DMS153 treated with DMSO at 0.1 percent for 48 hours (cell line): ENCODE measurements around the gene TATDN2.
"Not testable (repeated sequence)": the region's sequence is repeated elsewhere in the genome, so short reads cannot be mapped to it uniquely, and the experiment has no call there.

Experiments used
- DNase-seq: peaks from one replicate; lab custom pipeline; 2025; ENCODE audit not compliant: unreplicated experiment; lab: John Stamatoyannopoulos, UW

Gene TATDN2

GRCh38 chr3:10289787-10290355, 41.6 kb downstream of the TATDN2 start:
- DNase-seq = no peak

GRCh38 chr3:10290481-10291176, 42.4 kb downstream of the TATDN2 start:
- DNase-seq = no peak

- DNase-seq = no peak
Observed at GRCh38 chr3:10291641-10292040, 43.4 kb downstream of the TATDN2 start.

- DNase-seq = no peak
Observed at GRCh38 chr3:10292505-10293419, 44.5 kb downstream of the TATDN2 start, which contains the start of gene GHRL. Gene GHRL, minus strand, starts transcription at chr3:10292947. Its CDS starts 2,767 bp downstream, at chr3:10290180.

DNA sequence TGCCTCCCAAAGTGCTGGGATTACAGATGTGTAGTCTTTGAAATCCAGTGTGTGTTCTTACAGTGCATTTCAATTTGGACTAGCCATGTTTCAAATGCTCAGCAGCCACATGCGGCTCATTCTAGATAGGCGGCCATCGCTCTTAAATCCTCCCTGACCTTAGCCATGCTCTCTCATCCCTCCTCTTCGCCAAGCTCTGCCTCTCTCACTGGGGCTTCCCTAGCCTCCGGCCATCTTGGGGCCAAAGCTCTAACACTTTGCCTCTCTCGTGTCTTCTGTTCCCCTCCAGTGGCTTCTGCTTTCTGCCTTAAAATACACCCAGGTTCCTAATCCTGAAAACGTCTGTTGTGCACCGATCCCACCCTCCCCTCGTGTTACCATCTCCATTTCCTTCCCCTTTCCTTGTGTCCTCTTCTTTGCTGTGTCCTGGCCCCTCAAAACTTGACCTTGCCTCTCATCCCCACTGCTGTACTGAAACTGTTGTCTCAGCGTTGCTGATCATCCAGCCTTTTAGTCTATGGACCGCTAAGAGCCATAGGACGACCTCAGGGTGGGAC, 45.8 kb downstream of the TATDN2 start:
- DNase-seq = no peak

DNA sequence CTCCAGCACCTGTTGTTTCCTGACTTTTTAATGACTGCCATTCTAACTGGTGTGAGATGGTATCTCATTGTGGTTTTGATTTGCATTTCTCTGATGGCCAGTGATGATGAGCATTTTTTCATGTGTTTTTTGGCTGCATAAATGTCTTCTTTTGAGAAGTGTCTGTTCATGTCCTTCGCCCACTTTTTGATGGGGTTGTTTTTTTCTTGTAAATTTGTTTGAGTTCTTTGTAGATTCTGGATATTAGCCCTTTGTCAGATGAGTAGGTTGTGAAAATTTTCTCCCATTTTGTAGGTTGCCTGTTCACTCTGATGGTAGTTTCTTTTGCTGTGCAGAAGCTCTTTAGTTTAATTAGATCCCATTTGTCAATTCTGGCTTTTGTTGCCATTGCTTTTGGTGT, 49.8 kb downstream of the TATDN2 start:
- DNase-seq = not testable (repeated sequence)

- DNase-seq = no peak
Observed at GRCh38 chr3:10299175-10299574, 50.9 kb downstream of the TATDN2 start.

DNA sequence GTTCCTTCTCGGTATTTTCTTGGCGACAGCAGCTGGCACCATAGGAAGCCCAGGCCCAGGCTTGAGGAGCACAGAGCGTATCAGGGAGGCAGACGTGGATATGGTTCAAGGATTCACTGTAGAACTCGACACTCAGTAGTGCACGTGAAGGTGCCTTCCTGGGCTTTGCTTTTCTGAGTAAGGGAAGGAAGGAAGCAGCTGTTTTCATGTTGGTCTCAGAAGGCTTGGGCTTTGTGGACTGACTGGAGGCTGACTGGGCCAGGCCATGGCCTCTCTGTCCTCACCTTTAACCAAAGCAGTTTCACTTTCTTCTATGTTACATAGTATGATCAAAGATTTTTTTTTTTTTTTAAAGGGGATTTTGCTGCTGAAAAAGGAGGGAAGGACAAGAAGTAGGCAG, 51.4 kb downstream of the TATDN2 start:
- no peak for DNase-seq

GRCh38 chr3:10300087-10300486, 51.8 kb downstream of the TATDN2 start:
- no peak for DNase-seq

DNA sequence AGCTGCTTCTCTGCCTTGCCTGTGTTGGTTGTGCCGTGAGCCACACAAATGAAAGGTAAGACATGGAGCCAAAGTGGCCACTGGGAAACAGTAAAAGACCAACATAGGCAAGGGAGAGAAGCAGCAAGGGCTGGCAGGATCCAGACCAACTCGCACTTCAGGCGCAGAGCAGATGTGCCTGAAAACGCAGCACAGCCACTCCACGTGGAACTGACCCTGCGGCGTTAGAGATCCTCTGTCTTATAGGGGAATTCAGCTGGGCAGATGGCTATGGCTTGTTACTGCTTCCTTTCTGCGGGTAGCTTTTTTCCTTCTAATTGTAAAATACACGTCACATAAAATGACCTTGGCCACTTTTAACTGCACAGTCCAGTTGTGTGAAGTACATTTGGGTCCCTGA, 54.8 kb downstream of the TATDN2 start:
- no peak for DNase-seq

DNA sequence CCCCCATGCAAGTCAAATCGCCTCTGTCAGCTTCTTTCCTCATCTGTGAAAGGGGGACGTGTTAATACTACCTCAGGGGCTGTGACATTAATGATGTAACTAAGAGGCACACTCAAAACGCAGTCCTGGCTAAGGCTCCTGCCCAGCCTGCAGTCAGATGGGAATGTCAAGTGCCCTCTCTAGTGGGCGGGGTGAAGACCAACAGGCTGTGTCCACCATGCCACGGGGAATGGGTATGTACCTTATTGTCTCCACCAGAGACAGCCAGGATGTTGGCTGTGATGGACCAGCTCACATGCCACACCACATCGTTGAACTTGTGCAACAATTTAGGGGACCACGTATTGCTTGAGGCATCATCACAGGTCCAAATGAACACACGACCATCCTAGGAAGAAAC, 55.5 kb downstream of the TATDN2 start:
- no peak for DNase-seq

- no peak for DNase-seq
Observed at GRCh38 chr3:10304905-10305304, 56.6 kb downstream of the TATDN2 start.

DNA sequence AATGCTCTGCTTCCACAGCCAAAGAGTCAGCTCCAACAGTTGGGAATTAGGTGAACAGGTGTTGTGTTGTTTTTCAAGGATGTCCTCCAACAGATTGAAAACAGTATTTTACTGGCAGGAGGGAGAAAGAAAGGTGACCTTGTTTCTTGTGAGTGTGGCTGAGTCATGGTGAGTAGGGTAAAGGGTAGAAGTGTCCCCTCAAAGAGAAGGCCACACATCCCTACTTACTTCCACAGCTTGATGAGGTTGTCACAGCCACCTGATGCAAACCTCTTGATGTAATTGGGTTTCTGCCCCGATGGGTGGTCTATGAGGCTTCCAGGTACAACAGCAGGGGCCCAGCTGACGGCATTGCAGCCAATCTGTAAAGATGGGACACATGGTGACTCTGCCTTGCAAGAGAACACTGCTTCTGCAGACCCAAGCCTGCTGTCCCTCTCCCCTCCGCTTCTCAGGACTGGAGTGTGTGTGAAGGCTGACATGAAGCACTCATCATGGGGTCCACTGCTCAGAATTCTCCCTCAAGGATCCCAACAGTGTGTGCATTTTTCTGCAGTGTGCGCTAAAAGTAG, 57.2 kb downstream of the TATDN2 start:
- no peak for DNase-seq

DNA sequence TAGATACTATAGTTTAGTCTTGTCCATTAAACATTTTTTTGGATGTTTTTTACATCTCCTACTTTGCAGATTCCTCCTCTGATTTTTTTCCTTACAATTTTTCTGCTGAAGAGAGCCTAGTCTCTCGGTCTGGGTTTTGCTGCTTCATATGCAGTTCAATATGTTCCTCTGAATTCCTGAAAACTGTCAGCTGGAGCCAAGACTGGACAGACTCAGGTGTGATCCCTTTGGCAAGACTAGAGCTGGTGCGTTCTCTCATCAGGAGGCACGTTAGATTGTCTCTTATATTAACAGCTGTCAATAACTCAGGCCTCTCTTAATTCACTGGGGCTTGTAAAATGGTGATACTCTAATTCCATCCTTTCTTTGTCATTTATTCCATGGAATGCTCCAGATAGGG, 57.9 kb downstream of the TATDN2 start:
- DNase-seq = no peak

DNA sequence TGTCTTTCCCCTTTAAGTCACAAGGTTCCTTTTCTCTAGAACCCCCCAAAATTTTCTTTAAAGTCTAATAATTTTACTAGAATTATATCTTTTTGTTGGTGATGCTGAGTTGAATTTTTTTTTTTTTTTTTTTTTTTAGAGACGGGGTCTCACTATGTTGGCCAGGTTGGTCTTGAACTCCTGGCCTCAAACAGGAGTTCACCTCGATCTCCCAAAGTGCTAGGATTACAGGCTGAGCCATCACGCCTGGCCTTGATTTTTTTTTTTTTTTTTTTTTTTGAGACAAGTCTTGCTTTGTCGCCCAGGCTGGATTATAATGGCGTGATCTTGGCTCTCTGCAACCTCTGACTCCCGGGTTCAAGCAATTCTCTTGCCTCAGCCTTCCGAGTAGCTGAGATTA, 60.4 kb downstream of the TATDN2 start:
- DNase-seq = no peak

DNA sequence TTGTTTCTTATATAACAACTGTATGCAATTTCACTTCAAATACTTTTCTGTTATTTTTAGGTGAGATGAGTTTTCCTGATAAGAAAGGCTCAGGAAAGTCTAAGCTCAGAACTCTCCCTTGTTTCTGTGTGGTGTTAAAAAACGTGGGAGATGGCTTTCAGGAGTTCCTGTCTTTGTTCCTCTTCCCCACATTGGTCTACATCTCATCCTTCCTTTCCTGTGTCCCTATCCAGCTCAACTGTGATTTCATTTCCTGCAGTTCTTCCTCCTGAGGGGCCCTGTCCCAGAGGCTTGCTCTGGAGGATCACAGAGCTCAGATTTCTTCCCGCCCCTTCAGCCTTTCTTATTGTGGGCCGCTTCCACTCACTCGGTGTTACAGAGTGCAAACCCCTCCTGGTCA, 61.5 kb downstream of the TATDN2 start:
- no peak for DNase-seq

DNA sequence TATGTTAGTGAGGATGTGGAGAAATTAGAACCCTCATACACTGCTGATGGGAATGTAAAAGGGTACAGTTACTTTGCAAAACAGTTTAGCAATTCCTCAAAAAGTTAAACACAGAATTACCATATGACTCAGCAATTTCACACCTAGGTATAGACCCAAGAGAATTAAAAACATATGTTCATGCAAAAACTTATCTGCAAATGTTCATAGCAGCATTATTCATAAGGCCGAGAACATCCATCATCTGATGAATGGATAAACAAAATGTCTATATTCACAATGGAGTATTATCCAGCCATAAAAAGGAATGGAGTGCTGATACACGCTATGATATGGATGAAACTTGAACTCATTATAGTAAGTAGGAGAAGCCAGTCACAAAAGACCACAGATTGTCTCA, 62.3 kb downstream of the TATDN2 start:
- no peak for DNase-seq

DNA sequence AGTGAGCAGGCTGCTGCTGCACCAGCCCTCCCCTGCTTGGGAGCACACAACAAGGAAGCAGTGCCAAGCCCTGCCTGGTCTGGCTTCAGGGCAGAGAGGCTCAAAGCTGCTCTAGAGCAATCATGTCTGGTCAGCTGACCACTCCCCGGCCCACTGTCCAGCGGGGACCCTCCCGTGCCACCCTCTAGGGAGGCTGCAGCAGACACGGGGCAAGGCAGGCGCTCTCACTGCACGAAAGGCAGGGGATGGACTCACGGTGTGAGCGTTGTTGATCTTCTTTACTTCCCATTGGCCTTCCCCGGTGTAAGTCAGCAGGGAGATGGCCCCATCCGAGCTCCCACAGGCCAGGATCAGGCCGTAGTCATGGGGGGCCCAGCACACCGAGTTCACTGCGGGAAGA, 63.5 kb downstream of the TATDN2 start:
- no peak for DNase-seq

- DNase-seq = no peak
Observed at GRCh38 chr3:10312391-10312790, 64.1 kb downstream of the TATDN2 start.

DNA sequence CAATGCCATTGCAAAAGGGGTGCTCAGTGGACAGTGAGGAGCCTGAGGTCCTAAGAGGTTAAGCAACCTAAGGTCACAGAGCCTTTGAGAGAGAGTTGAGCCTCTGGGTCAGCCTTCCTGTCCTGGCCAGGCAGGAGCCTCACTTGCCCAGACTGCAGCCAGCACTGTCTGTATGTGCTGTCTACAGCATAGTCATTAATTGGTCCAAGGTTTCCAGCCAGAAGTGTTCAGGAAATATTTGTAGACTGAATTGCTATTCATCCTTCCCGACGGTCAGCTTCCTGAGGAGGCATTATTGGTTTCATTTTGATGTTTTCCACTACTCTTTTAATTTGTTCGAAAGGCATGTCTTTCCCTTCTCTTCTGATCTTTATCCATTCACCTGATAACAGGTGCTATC, 64.6 kb downstream of the TATDN2 start:
- DNase-seq = no peak

DNA sequence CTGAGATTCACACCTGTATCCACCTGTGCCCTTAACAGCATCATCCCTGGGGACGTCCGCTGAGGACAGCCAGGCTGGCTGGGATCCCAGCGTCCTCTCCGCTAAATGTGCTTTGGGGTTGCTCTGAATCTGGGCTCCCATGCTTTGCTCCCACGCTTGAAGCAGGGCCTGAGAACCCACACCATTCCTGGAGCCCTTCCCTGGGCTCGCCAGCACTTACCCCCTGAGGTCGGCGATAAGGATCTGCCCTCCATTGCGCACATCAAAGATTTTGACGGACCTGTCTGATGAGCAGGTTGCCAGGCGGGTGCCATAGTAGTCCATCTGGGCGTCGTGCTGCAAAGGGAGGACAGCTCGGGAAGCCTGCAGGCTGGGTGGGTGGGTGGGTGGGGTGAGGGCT, 66.8 kb downstream of the TATDN2 start:
- no peak for DNase-seq
